Endothelial cell of umbilical vein (primary cell): ENCODE results near the gene ASPHD1. TPM values are rescaled to one million over a fixed set of nuclear protein-coding genes. Genes with fewer than 3 reads are reported as not detected.

Source experiments
- BruUV-seq: library from RNA; stranded (reverse); fragments of 400-500 nt; replicated peaks from 2 replicates; lab custom pipeline; 2021; lab: Mats Ljungman, UMichigan
- CTCF ChIA-PET: fragments of 300-600, 350-600 bp; sonication (Branson Sonifier 250); formaldehyde crosslinking; loops from one replicate; lab custom pipeline; 2021; ENCODE audit warnings: antibody characterized with exemption, inconsistent platforms; lab: Charles Lee
- POLR2A ChIA-PET: fragments of 300-600, 350-600 bp; sonication (Branson Sonifier 250); formaldehyde crosslinking; loops from one replicate; lab custom pipeline; 2021; ENCODE audit warnings: antibody characterized with exemption, inconsistent platforms; lab: Charles Lee
- DNase-seq: peaks from one replicate; pipeline ENCODE4 v3.0.0-alpha.2; 2011; ENCODE audit warnings: low read depth, low spot score
- FAIRE-seq: peaks from 2 replicates; lab custom pipeline; 2011; peaks lifted over from hg19 to GRCh38; lab: Jason Lieb, UNC
- H2AFZ ChIP-seq: 2 replicates; pipeline ENCODE4 v1.6.0; 2012; ENCODE audit warnings: low read depth, low read length, control low read depth, inconsistent platforms
- H3K27ac ChIP-seq: 2 replicates; pipeline ENCODE4 v1.5.1; 2011; ENCODE audit warnings: low read depth, mild to moderate bottlenecking, control low read depth, low read length, moderate library complexity; ENCODE audit not compliant: insufficient read depth
- H3K27me3 ChIP-seq, 2 experiments: 2 replicates each; pipeline versions ENCODE4 v1.6.0 to v1.6.1; 2011; ENCODE audit warnings: low read length in 2 of 2, mixed read lengths in 1 of 2; ENCODE audit not compliant: control insufficient read depth in 2 of 2, insufficient read depth in 2 of 2
- H3K36me3 ChIP-seq, 2 experiments: 2 replicates in 1 of 2; 3 replicates in 1 of 2; pipeline ENCODE4 v1.5.1; 2011; ENCODE audit warnings: low read length in 2 of 2, mild to moderate bottlenecking in 1 of 2, moderate library complexity in 1 of 2; ENCODE audit not compliant: control insufficient read depth in 2 of 2, insufficient read depth in 2 of 2; ENCODE audit errors: extremely low read depth in 1 of 2
- H3K4me1 ChIP-seq: 3 replicates; pipeline ENCODE4 v1.5.1; 2011; ENCODE audit warnings: mild to moderate bottlenecking, low read length; ENCODE audit not compliant: control insufficient read depth, insufficient read depth; ENCODE audit errors: extremely low read depth
- H3K4me2 ChIP-seq: 2 replicates; pipeline ENCODE4 v1.6.1; 2011; ENCODE audit warnings: low read length, control low read depth, mixed read lengths; ENCODE audit not compliant: insufficient read depth
- H3K4me3 ChIP-seq, 3 experiments: fragments of 200-600 bp in 1 of 3; sonication (generic), shearing (Covaris generic) in 1 of 3; replicated peaks in 1 of 3; 2 replicates each; pipeline ENCODE4 v1.5.1; 2011 to 2016; ENCODE audit warnings: control low read depth in 3 of 3, low read length in 3 of 3, mild to moderate bottlenecking in 2 of 3, inconsistent platforms in 1 of 3, low read depth in 1 of 3, moderate library complexity in 1 of 3; ENCODE audit not compliant: insufficient read depth in 1 of 3
- H3K79me2 ChIP-seq: 2 replicates; pipeline ENCODE4 v1.6.0; 2012; ENCODE audit warnings: low read length, inconsistent platforms; ENCODE audit not compliant: control insufficient read depth, insufficient read depth
- H3K9ac ChIP-seq: replicated peaks from 2 replicates; pipeline ENCODE3; 2011; ENCODE audit warnings: low read length, control low read depth; ENCODE audit not compliant: insufficient read depth; ENCODE audit errors: extremely low read depth
- H3K9me1 ChIP-seq: replicated peaks from 3 replicates; pipeline ENCODE4 v1.6.0; 2011; ENCODE audit warnings: mild to moderate bottlenecking, low read length; ENCODE audit not compliant: control insufficient read depth, insufficient read depth; ENCODE audit errors: extremely low read depth
- H3K9me3 ChIP-seq: replicated peaks from 2 replicates; pipeline ENCODE4 v1.5.1; 2012; ENCODE audit warnings: low read length, inconsistent platforms; ENCODE audit not compliant: control insufficient read depth, insufficient read depth
- H4K20me1 ChIP-seq: replicated peaks from 2 replicates; pipeline ENCODE3; 2011; ENCODE audit warnings: mild to moderate bottlenecking, low read length; ENCODE audit not compliant: control insufficient read depth, insufficient read depth; ENCODE audit errors: extremely low read depth
- EZH2 ChIP-seq: IDR thresholded peaks from 2 replicates; pipeline ENCODE4 v1.6.1; 2012; ENCODE audit warnings: borderline replicate concordance, low read depth, mild to moderate bottlenecking, moderate library complexity, low read length, inconsistent platforms; ENCODE audit not compliant: severe bottlenecking
- FOS ChIP-seq: IDR thresholded peaks from 2 replicates; pipeline ENCODE4 v1.6.1; 2011; ENCODE audit warnings: mild to moderate bottlenecking, low read length, moderate library complexity, borderline replicate concordance; ENCODE audit not compliant: insufficient read depth
- GATA2 ChIP-seq: IDR thresholded peaks from 2 replicates; pipeline ENCODE4 v1.7.0; 2011; ENCODE audit warnings: low read depth, mild to moderate bottlenecking, moderate library complexity, mixed read lengths, low read length; ENCODE audit not compliant: insufficient read length, insufficient read depth
- JUN ChIP-seq: IDR thresholded peaks from 2 replicates; pipeline ENCODE4 v1.6.1; 2011; ENCODE audit warnings: borderline replicate concordance, low read depth; ENCODE audit not compliant: insufficient read length, insufficient read depth
- MAX ChIP-seq: IDR thresholded peaks from 2 replicates; pipeline ENCODE4 v1.6.1; 2011; ENCODE audit not compliant: insufficient read depth, insufficient read length
- MYC ChIP-seq: IDR thresholded peaks from one replicate; pipeline ENCODE4 v1.6.1; 2011; ENCODE audit warnings: mild to moderate bottlenecking, low read depth, low read length
- POLR2A ChIP-seq: IDR thresholded peaks from 2 replicates; pipeline ENCODE4 v1.6.1; 2012; ENCODE audit warnings: low read depth, mild to moderate bottlenecking, control low read depth, low read length
- POLR2AphosphoS5 ChIP-seq: IDR thresholded peaks from 2 replicates; pipeline ENCODE4 v1.6.1; 2012; ENCODE audit warnings: low read depth, mild to moderate bottlenecking, control low read depth, low read length, moderate library complexity; ENCODE audit not compliant: insufficient read depth
- dilution Hi-C: fragments of 300-500 bp; cut with MboI; formaldehyde crosslinking; loops from one replicate; pipeline ENCODE4 v1.15.0; 2019; ENCODE audit warnings: low sequenced_read_pairs; ENCODE audit not compliant: extremely low pct_ligation_motif_present
- intact Hi-C: fragments of 100-400 bp; cut with micrococcal nuclease; formaldehyde crosslinking; loops from one replicate; pipeline ENCODE4 v1.10.0; 2022
- polyA plus RNA-seq, 4 experiments: library from polyadenylated mRNA; depleted of rRNA in 3 of 4; stranded (reverse) in 3 of 4; unstranded in 1 of 4; fragments of >200 nt; gene quantifications; 2 replicates each; pipeline versions ENCODE4 v1.2.1 to v1.2.3, GENCODE V29; 2011 to 2012; ENCODE audit warnings: missing spikeins in 1 of 4
- total RNA-seq: library from RNA; stranded (reverse); gene quantifications from 2 replicates; pipeline ENCODE4 v1.2.3, GENCODE V29; 2021
- TF ChIP-seq, protein P1 (sequence below), 2 donors: IDR thresholded peaks; 1 replicate in 1 of 2; 2 replicates in 1 of 2; pipeline ENCODE4 v1.5.1; 2011; ENCODE audit warnings: low read length in 2 of 2, mild to moderate bottlenecking in 2 of 2, moderate library complexity in 2 of 2, control low read depth in 1 of 2, inconsistent platforms in 1 of 2, low read depth in 1 of 2; ENCODE audit not compliant: insufficient read depth in 1 of 2; ENCODE audit errors: extremely low read depth in 1 of 2

Gene ASPHD1
- total and polyA plus RNA-seq, 2 donors (not counting 3 experiments of a cell fraction or from before 2014, with no cell fraction given): 0.90 to 1.2 TPM

DNA sequence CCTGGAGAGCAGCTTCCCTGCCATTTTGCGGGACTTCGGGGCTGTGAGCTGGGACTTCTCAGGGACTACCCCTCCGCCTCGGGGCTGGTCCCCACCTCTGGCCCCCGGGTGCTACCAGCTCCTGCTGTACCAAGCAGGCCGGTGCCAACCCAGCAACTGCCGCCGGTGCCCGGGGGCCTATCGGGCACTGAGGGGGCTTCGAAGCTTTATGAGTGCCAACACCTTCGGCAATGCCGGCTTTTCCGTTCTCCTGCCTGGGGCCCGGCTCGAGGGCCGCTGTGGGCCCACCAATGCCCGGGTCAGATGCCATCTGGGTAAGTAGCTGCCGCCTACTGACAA lies 1.3 kb downstream of the ASPHD1 start:
- no peak overlapping the region for H3K27ac ChIP-seq
- no peak overlapping the region for H3K4me3 ChIP-seq
- no peak overlapping the region for H3K4me2 ChIP-seq
- H3K9me1 ChIP-seq: no peaks in the 10 kb centered on the region
- H2AFZ ChIP-seq: no peak overlapping the region
- H3K9me3 ChIP-seq: no peaks in the 10 kb centered on the region
- H3K36me3 ChIP-seq: no peaks in the 10 kb centered on the region
- no peak for FAIRE-seq
- dilution Hi-C loops (no loop called here), intact Hi-C loops (loop anchor here (10.0 kb wide), 1 partner anchor 77 kb away; the partner anchor contains the start of gene MVP)
- no TSS peak for BruUV-seq
- peaks cover 5 to 8% of the 10 kb centered on the region in 2 experiments for H3K27me3 ChIP-seq
- TF ChIP-seq MAX (no peak), EZH2 (no peak), GATA2 (no peak), JUN (no peak), POLR2AphosphoS5 (no peak), FOS (no peak), POLR2A (no peak), MYC (no peak)
- TF ChIP-seq, protein P1, sequence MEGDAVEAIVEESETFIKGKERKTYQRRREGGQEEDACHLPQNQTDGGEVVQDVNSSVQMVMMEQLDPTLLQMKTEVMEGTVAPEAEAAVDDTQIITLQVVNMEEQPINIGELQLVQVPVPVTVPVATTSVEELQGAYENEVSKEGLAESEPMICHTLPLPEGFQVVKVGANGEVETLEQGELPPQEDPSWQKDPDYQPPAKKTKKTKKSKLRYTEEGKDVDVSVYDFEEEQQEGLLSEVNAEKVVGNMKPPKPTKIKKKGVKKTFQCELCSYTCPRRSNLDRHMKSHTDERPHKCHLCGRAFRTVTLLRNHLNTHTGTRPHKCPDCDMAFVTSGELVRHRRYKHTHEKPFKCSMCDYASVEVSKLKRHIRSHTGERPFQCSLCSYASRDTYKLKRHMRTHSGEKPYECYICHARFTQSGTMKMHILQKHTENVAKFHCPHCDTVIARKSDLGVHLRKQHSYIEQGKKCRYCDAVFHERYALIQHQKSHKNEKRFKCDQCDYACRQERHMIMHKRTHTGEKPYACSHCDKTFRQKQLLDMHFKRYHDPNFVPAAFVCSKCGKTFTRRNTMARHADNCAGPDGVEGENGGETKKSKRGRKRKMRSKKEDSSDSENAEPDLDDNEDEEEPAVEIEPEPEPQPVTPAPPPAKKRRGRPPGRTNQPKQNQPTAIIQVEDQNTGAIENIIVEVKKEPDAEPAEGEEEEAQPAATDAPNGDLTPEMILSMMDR (IDR thresholded peaks at IDR 0.05; ENCODE audit: extremely low read depth in 1 of 2, insufficient read depth in 1 of 2, low read depth in 1 of 2, low read length in 2 of 2): no peak
- H3K9ac ChIP-seq: no peak overlapping the region
- CTCF ChIA-PET: interaction anchor here (1.0 to 1.5 kb wide), 4 partner anchors 8 to 104 kb away, joined by 3 to 5 read pairs (median 4); partner anchors contain the start of gene CDIPT
- no peaks in the 10 kb centered on the region for H4K20me1 ChIP-seq
- no peaks in the 10 kb centered on the region for H3K79me2 ChIP-seq
- no peak for DNase-seq
- POLR2A ChIA-PET: no interaction called here
- H3K4me1 ChIP-seq: peaks cover 5% of the 10 kb centered on the region
